Measurements from ENCODE around the gene GLT8D2. TPM values are rescaled to one million over a fixed set of nuclear protein-coding genes. Genes with fewer than 3 reads are reported as not detected.

The GLT8D2 gene
- 1 to 10 TPM in 1 of 2 donors, not detected in 1; 1.7 TPM for total RNA-seq

GRCh38 chr12:104049903-104050356 is at the start of gene GLT8D2:
TSS of gene GLT8D2 (minus strand) at chr12:104050187. CDS start at chr12:104019648, 30,539 bp downstream.

GRCh38 chr12:104064031-104064841 is 14.2 kb upstream of the GLT8D2 start, which contains the start of gene HCFC2:
TSS of gene HCFC2 (plus strand) at chr12:104064531. CDS start at chr12:104064561, 30 bp downstream.

GRCh38 chr12:103965590-103966504 is 84.1 kb downstream of the GLT8D2 start, which contains the start of gene TDG:
TSS of gene TDG (plus strand) at chr12:103965872. CDS start at chr12:103966038, 166 bp downstream.

Other genes starting within 250 kb of the GLT8D2 start
- 10 to 100 TPM; 23.4 to 29.6 TPM for gene NT5DC3, start 209.0 kb downstream of the GLT8D2 start, total RNA-seq
- 100 to 1,000 TPM; 240 to 492 TPM for gene HSP90B1, start 119.8 kb downstream of the GLT8D2 start, total RNA-seq
- gene TDG, start 84.3 kb downstream of the GLT8D2 start, total RNA-seq = 10 to 100 TPM; 15.5 to 22.0 TPM
- gene HCFC2, start 14.3 kb upstream of the GLT8D2 start, total RNA-seq = 10 to 100 TPM in 1 of 2 donors, 1 to 10 TPM in 1; 9.7 to 12.0 TPM
- gene NFYB, start 88.0 kb upstream of the GLT8D2 start, total RNA-seq = 1 to 10 TPM; 5.5 to 9.0 TPM
- 100 to 1,000 TPM; 162 to 313 TPM for gene TXNRD1, start 165.6 kb upstream of the GLT8D2 start, total RNA-seq

All from melanocyte of skin (primary cell).